ENCODE measurements around the gene RND2.
A peak's percentile ranks its signal among the peaks of the same experiment; 100 is the strongest.
"Not testable (repeated sequence)": the region's sequence is repeated elsewhere in the genome, so short reads cannot be mapped to it uniquely, and the experiment has no call there.

RND2 gene, protein sequence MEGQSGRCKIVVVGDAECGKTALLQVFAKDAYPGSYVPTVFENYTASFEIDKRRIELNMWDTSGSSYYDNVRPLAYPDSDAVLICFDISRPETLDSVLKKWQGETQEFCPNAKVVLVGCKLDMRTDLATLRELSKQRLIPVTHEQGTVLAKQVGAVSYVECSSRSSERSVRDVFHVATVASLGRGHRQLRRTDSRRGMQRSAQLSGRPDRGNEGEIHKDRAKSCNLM

DNA sequence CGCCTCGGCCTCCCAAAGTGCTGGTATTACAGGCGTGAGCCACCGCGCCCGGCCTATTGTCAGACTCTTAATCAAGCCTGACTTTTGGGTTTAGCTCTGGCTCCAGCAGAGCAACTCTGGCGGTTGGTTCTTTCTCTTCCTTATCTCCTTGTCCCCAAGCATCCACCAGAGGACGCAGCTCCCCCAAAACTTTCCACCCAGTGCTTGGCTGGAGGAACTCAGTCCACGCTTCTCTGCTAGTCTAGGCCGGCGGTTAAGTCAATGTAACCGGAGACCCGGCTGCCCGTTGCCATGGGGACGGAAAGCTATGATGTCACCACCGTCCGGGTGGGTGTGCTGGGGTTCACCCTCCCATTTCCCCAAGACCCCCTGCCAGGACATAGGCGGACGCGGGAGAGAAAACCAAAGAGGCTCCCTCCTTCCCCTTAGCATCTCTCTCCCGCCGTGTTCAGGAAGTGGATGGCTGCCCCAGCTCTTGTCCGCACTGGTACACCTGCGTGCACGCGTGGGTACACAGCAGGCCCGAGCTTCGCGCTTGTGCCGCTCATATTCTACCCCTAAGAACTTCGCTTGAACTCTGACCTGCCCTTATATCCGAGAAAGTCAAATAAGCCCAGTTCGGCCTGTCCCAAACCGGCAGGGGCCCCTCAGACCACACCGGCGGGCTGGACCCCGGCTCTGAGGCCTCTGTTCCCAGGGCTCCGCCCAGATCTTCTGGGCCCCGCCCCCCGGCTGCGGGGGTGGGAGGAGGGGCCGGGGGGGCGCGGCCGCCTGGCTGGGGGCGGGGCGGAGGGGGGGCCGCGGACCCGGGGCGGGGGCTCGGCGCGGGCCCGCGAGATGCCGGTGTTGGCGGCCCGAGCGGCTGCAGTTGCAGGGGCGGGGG is at the start of gene RND2:
Gene RND2, plus strand, starts transcription at position 825 of the 883 bp plus-strand sequence. CDS start 117 bp downstream, outside the sequence.
- peak; percentile 98 for DNase-seq (ENCODE audit: low read depth, low spot score)

DNA sequence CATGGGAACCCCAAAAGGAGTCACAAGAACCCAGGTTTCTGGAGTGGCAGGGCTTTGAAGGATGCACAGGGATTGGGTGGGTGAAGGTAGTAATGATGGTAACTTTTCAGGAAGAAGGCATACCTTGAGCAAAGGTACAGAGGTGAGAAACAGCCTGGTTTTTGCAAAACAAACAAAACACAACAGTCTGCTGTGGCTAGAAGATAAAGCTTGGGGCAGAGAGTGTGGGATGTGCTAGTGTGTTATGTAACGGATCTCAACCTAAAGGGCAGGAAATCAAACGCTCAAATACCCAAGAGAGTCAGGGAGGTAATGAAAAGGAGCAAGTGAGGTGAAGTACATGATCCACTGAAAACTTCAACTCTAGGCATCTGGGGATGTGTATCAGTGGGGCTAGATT is 49.8 kb upstream of the RND2 start:
- no peak for DNase-seq (ENCODE audit: low read depth, low spot score)

DNA sequence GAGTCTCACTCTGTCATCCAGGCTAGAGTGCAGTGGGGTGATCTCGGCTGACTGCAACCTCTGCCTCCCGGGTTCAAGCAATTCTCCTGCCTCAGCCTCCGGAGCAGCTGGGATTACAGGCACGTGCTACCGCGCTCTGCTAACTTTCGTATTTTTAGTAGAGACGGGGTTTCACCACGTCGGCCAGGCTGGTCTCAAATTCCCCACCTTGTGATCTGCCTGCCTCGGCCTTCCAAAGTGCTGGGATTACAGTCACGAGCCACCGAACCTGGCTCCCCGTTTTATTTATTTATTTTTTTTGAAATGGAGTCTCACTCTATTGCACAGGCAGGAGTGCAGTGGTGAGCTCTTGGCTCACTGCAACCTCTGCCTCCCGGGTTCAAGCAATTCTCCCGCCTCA is 49.3 kb upstream of the RND2 start:
- not testable (repeated sequence) for DNase-seq (ENCODE audit: low read depth, low spot score)

DNA sequence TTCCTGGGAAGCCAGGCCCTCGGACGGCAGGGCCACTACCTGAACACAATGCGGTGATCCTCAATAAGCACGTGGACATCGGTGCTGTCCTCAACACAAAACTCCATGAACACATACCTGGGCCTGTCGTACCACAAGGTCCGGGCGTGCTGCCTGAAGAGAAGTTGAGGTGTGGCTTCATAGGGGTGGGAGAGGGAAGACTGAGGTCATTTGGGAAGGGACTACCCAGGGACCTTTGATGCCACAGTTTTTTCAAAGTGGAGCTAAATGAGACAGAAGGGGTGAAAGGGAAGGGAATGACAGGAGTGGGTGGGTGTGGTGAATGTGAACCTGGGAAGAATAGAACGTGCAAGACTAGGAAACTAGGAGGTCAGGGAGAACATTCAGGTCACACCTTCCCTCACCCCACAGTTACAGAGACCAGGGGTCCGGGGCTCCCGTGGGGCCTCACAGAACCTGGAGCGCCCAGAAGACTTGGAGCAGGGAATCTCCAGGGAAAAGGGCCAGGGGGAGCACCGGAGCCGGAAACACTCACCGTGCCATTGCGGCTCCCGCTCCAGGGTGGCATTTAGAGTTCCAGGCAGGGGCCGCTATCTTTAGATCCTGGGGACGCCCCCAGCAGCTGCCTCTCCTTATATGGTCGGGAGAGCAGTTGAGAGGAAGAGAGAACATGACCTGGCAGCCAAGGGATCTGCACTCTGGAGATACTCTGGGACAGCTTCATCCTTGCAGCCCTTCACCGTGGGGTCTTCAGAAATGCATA is 45.3 kb upstream of the RND2 start, which contains the start of gene PTGES3L:
Gene PTGES3L, minus strand, starts transcription at position 570 of the 763 bp plus-strand sequence. Its CDS starts 27 bp downstream, at position 543.
- DNase-seq (ENCODE audit: low read depth, low spot score), result peak; percentile 87

DNA sequence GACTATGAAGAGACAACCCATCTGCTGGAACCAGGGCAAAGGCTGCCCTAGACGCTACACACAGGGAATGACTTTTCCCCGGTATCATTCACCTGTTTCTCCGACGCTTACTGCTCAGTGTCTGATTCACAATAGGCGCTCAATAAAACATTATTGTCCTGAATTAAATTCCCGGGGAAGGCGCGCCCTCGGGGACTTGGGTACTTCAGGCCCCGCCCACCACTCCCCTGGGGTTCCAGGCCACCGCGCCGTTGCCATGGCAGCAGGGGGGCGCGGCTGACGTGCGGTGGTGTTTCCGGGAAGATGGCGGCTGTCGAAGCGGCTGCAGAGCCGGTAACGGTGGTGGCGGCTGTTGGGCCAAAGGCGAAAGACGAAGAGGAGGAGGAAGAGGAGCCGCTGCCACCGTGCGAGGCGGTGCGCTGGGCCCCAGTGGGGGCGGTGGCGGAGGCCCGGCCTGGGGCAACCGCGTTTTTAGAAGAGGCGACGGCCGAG is 44.7 kb upstream of the RND2 start, which contains the start of gene RUNDC1:
Gene RUNDC1, plus strand, starts transcription at position 292 of the 492 bp plus-strand sequence. Its CDS starts 12 bp downstream, at position 304.
- peak; percentile 93 for DNase-seq (ENCODE audit: low read depth, low spot score)

DNA sequence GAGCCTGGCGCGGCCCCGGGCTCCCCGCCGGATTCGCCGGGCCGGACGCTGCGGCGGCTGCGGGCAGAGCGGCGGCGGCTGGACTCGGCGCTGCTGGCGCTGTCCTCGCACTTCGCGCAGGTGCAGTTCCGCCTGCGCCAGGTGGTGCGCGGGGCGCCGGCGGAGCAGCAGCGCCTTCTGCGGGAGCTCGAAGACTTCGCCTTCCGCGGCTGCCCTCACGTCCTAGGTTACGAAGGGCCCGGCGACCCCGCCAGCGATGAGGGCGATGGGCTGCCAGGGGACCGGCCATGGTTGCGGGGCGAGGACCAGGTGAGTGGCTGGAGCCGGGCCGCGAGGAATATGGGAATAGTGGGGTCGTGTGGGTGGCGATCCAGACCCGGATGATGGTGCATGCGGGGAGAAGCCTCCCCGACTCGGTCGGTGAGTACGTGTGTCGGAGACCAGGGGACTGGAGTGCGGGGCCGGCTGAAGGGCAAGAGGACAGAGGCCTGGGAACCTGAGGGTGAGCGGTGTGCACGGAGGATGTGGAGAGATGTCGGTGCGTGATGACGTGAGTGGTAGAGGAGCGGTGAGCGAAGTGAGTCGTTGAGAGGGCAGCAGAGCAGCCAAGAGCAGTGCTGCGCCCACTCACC is 44.1 kb upstream of the RND2 start:
- DNase-seq (ENCODE audit: low read depth, low spot score), result peak; percentile 74

DNA sequence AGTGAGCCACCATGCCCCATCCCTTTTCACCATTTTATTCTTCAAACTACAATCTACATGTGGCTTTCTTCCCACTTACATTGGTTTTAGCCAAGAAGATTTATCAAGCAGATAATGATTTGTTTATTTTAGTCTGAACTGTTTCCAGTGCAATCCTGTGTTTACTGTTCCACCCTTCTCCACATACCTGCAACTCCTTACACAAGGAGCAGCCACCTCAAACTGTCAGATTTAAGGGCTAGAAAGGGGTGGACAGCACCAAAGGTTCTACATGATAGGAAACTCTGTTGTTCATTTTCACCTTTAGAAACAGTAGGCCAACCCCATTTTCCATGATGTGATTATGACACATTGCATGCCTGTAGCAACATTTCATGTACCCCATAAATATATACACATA is 42.8 kb upstream of the RND2 start:
- no peak for DNase-seq (ENCODE audit: low read depth, low spot score)

DNA sequence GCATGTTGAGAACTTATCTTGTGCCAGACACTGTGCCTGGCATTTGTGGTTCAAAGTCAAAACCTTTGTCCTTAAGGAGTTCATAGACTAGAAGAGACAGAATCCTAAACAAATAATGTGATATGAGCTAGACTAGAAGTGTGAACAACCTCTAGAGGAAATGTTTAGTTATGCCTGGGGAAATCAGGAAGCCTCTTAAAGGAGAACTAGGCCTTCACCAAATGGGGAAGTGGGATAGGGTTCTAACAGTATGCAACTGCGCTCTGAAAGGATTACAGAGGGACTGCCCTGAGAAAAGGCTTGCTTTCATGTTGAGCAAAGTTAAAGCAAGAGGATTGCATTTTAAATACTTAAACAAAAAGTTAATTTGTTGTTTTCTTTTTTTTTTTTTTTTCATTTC is 39.8 kb upstream of the RND2 start:
- DNase-seq (ENCODE audit: low read depth, low spot score), result no peak

DNA sequence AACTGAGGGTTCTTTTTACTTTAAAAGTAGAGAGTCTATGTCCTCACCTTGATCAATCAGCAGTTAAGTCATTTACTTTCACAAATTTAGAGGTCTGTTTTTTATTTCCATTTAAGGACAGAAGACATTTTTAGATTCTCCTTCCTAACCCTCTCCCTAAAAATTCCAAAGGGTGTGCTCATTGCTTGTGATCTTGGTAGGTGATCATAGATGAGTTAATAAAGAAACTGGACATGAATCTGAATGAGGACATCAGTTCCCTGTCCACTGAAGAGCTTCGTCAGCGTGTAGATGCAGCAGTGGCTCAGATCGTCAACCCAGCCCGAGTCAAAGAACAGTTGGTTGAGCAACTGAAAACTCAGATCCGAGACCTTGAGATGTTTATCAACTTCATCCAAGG is 35.9 kb upstream of the RND2 start:
- no peak for DNase-seq (ENCODE audit: low read depth, low spot score)

DNA sequence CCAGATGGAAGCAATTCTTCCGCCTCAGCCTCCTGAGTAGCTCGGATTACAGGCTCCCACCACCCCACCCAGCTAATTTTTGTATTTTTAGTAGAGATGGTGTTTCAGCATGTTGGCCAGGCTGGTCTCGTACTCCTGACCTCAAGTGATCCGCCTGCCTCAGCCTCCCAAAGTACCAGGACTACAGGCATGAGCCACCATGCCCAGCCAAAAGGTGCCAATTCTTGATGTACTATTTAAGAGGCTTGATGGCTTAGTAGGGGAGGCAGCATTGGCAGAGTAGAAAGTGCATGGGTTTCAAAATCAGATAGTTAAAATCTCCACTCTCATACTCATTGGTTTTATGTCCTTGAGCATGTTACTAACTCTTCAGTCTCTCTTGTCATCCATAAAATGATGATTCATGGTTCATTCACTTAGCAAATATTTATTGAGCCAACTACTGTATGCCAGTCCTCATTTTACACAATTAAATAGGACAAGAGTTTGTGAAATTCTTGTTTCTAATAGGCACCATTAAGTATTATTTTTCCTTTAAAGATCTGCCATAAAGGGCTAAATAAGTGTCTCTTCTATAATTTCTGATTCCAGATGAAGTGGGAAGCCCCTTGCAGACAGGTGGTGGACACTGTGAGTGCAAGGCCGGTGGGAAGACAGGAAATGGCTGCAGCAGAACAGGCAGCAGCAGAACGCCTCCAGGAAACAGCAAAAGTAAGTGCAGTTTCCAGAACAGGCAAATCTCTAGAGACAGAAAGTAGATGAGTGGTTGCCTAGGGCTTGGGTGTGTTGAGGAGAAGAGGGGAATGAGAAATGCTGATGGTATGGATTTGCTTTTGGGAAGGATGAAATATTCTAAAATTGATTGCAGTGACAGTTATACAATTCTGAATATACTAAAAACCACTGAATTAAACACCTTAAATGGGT is 35.0 kb upstream of the RND2 start:
- no peak for DNase-seq (ENCODE audit: low read depth, low spot score)

DNA sequence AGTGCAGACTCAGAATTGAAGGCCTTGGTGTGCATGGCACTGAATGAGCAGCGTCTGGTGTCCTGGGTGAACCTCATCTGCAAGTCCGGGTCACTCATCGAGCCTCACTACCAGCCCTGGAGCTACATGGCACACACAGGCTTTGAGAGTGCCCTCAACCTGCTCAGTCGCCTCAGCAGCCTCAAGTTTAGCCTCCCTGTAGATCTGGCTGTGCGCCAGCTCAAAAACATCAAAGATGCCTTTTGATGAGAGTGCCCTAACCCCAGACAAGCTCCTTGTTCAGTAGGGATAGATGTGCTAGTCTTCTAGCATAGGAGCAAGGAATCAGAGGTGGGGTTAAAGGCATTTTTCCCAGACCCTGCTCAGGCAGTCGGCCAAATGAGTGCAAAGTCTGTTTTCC is 33.6 kb upstream of the RND2 start:
- DNase-seq (ENCODE audit: low read depth, low spot score), result no peak

DNA sequence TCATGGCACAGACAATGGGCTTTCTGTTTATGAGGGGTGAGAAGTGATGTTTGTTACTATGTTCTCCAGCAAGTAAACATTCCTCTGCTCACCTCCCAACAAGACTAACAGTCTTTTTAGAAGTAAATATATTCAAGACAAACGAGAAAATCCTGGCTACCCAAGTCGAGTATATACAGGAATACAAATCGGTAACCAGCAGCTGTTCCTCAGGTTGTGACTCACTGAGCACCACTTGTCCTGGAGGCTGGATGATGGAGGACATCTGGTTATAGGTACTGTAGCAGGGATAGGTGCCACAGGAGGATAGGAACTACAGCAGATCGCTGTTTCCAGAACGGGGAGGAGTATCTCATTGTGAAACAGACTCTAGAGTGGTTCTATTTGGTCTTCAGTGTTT is 32.2 kb upstream of the RND2 start:
- DNase-seq (ENCODE audit: low read depth, low spot score), result no peak

DNA sequence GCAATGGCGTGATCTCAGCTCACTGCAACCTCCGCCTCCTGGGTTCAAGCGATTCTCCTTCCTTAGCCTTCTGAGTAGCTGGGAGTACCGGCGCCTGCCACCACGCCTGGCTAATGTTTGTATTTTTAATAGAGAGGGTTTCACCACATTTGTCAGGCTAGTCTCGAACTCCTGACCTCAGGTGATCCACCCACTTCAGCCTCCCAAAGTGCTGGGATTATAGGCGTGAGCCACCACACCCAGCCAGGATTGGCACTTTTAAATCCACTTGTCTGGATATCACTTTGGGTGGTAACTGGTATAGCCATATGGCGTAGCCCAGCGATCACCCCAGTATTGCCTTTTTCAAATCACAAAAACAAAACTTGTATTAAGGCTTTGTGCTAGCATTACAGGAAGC is 31.1 kb upstream of the RND2 start:
- not testable (repeated sequence) for DNase-seq (ENCODE audit: low read depth, low spot score)

DNA sequence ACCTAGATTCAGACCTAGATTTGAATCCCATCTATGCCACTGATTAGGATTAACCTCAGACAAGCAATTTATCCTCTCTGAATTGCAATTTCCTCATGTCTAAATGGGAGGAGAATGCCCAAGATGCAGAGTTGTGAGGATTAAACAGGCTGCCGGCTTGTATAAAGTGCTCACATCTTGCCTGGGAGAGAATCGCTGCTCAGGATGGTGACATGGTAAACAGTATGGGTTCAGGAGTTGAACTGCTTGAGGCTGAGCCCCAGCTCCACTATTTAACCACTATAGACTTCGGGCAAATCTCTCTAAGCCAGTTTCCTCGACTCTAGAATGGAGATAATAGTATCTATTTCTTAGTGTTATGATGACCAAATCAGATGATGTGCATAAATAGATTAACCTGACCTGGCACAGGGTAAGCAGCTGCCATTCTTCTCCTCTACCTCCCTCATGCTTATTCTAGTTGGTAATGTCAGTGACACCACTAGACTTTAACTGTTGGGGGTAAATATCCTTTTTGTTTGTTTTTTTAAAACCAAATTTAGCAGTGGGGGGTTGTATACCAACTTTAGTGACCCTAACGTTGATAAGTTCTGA is 27.5 kb upstream of the RND2 start:
- no peak for DNase-seq (ENCODE audit: low read depth, low spot score)

DNA sequence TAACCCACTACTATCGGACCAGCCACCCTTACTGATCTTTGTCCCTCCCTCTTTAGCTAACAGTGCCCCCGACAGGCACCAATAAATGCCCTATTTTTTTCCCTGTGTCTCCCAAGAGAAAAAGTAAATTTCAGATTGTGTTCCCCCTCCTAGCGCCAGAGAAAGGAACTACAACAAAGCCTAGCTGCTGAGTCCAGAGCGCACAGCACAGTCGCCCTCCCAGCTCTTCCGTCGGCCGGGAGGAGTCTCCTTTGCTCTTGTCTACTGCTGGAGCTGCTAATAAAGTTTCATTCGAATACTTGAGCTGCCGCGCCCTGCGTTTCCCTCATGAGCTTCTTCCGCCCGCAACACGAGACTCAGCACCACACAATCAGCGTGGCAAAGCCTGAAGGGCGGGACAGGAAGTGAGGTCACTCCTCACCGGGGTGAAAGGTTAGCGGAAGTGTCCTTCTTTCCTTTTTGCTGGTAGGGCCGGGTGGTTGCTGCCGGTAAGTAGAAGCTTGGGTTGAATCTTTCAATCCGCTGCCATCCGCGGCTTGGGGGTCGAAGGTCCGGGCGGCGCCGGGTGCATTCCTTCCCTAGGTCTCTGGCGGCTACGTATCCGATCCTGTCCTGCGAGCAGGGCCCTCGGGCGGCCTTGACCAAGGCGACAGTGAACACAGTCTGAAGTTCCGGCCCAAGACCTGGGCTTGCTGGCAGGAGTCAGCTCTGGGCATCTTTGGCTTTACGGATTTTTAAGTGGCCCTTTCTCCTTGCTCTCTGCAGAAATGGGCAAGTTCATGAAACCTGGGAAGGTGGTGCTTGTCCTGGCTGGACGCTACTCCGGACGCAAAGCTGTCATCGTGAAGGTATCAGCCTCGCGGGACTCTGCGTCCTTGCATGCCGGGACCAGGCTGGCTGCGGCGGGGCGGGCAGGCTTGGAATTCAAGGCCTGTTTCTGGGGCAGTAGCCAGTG is 26.8 kb upstream of the RND2 start, which contains the start of gene RPL27:
Gene RPL27, plus strand, starts transcription at position 436 of the 955 bp plus-strand sequence. Its CDS starts 332 bp downstream, at position 768.
- peak; percentile 100 for DNase-seq (ENCODE audit: low read depth, low spot score)

DNA sequence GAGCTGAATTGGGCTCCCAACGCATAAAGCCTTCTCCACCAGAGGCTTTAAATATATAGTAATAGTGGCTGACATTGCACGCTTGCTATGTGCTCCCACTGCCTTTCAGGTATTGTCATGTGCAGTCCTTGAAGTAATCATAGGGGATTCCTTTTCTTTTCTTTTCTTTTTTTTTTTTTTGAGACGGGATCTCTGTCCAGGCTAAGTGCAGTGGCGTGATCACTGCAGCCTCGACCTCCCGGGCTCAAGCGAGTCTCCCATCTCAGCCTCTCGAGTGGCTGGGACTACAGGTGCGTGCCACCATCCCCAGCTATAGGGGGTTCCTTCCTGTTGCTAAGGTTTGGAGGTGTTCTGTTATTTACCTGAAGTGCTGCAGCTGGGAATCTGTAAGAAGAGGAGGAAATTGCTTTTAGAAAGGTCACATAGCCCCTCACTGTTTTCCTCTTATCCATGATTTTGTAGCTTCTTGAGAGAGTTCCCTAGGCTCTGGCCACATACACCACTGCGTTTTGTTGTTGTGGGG is 26.0 kb upstream of the RND2 start:
- no peak for DNase-seq (ENCODE audit: low read depth, low spot score)

DNA sequence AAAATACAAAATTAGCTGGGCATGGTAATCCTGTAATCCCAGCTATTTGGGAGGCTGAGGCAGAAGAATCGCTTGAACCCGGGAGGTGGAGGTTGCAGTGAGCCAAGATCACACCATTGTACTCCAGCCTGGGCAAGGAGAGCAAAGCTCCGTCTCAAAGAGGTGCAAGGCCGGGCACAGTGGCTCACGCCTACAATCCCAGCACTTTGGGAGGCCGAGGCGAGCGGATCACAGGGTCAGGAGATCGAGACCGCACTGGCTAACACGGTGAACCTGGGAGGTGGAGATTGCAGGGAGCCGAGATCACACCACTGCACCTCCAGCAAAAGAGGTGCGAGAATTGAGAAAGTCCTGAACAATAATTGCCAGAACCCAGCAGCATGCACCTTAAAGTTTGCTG is 24.1 kb upstream of the RND2 start:
- DNase-seq (ENCODE audit: low read depth, low spot score), result not testable (repeated sequence)

DNA sequence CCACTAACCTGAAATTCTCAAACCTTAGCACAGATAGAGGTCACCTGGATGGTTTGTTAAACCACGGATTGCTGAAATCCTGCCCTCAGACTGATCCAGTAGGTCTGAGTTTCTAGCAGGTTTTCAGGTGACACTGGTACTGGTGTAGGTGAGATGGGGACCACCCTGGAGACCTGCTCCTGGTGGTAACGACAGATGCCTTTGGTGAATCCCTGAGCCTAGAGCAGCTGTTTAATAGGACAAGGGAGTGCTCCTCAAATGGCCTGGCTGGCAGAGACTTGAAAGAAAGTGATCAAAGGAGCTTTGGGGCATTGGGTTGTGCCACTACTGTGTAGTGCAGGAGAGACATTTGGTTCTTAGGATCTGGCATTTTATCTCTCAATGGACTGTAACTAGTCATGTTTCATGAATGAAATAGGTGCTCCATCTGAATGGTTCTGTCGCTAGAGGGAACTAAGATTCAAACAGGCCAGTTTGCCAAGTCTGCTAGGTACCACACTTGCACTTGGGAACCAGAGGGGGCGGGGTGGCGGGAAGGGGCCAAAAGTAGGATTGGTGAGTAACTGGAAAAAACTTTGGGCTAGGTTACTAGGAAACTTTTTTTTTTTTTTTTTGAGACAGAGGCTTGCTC is 21.4 kb upstream of the RND2 start:
- DNase-seq (ENCODE audit: low read depth, low spot score), result peak; percentile 40
